Body of pancreas (tissue), 4 donors: Measurements from ENCODE around the gene CCSER1.

Experiments
- POLR2A ChIP-seq, 3 donors: fragments of 450-650 bp; IDR thresholded peaks; one replicate each; pipeline ENCODE4 v1.6.1; 2016; ENCODE audit warnings: antibody characterized with exemption in 3 of 3, mild to moderate bottlenecking in 2 of 3
- TF ChIP-seq, protein P1 (sequence below), 7 experiments: fragments of 450-650 bp in 4 of 7; fragments of 200-600 bp in 3 of 7; sonication (generic) in 3 of 7; IDR thresholded peaks; one replicate each; pipeline ENCODE4 v1.5.1; 2016 to 2019; ENCODE audit warnings: antibody characterized with exemption in 7 of 7

DNA sequence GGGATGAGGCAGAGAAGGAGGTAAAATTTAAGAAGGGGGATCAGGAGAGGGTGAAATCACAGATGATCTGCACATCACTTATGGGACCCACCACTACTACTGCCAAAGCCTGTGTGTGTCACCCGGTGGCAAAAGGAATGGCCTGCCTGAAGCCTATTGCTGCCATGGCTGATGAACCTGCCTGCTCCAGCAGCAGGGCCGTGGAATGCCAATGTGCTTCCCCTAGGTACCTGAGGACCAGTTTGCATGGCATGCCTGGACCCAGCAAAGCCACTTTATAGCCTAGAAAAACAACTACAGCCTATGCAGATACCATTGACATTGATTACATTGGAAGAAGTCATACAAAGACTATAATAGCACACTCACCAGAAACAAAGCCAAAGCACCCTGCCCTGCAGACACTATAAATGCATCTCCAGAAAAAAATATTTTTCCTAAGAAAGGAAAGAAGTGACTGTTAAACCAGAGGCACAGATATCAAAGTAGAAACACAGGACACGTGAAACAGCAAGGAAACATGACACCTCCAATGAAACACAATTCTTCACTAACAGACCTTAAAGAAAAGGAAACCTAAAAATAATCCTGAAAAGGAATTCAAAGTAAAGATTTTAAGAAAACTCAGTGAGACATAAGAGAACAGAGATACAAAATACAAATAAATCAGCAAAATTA is 1495.9 kb downstream of the CCSER1 start:
- TF ChIP-seq, protein P1, sequence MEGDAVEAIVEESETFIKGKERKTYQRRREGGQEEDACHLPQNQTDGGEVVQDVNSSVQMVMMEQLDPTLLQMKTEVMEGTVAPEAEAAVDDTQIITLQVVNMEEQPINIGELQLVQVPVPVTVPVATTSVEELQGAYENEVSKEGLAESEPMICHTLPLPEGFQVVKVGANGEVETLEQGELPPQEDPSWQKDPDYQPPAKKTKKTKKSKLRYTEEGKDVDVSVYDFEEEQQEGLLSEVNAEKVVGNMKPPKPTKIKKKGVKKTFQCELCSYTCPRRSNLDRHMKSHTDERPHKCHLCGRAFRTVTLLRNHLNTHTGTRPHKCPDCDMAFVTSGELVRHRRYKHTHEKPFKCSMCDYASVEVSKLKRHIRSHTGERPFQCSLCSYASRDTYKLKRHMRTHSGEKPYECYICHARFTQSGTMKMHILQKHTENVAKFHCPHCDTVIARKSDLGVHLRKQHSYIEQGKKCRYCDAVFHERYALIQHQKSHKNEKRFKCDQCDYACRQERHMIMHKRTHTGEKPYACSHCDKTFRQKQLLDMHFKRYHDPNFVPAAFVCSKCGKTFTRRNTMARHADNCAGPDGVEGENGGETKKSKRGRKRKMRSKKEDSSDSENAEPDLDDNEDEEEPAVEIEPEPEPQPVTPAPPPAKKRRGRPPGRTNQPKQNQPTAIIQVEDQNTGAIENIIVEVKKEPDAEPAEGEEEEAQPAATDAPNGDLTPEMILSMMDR (IDR thresholded peaks at IDR 0.05), result no peak
- TF ChIP-seq POLR2A (IDR thresholded peaks at IDR 0.05), result no peak
